ENCODE measurements around the gene IHH. TPM values are rescaled to one million over a fixed set of nuclear protein-coding genes. Genes with fewer than 3 reads are reported as not detected.

IHH gene
- total RNA-seq, 1 experiment from 2014 or later: 0.17 TPM

- no TSS peak for BruUV-seq (replicated peaks)
- Histone ChIP-seq H3K79me2 (ENCODE audit: insufficient read depth, low read length) (no peaks in the 10 kb centered on the region), H4K20me1 (ENCODE audit: insufficient read depth) (no peaks in the 10 kb centered on the region), H3K4me1 (ENCODE audit: control insufficient read depth in 1 of 2, insufficient read depth in 2 of 2, low read length in 2 of 2) (no peaks in the 10 kb centered on the region), H3K4me3 (replicated peaks in 1 of 2; ENCODE audit: low read depth in 1 of 2, low read length in 2 of 2) (no peak overlapping the region), H2AFZ (ENCODE audit: low read depth, low read length, poor library complexity, severe bottlenecking) (no peak overlapping the region), H3K9ac (ENCODE audit: low read length) (no peak overlapping the region), H3K36me3 (ENCODE audit: control insufficient read depth in 1 of 2, insufficient read depth in 2 of 2, low read length in 2 of 2) (no peaks in the 10 kb centered on the region), H3K9me2 (ENCODE audit: insufficient read depth) (no peaks in the 10 kb centered on the region), H3K4me2 (ENCODE audit: low read length) (no peak overlapping the region), H3K9me3 (ENCODE audit: control insufficient read depth in 1 of 2, insufficient read depth in 1 of 2, low read depth in 1 of 2, low read length in 2 of 2) (no peaks in the 10 kb centered on the region), H3K27ac (ENCODE audit: low read depth, low read length) (no peak overlapping the region), H3K27me3 (ENCODE audit: insufficient read depth, low read length) (no peaks in the 10 kb centered on the region)
- ATAC-seq: no peak
- DNase-seq (ENCODE audit: low read depth, low spot score): no peak
- intact Hi-C loops (cut with micrococcal nuclease): no loop called here
- ChIA-PET POLR2A (no interaction called here), RAD21 (ENCODE audit: low non-redundant PET in 1 of 2, low total read pairs in 2 of 2, uncharacterized antibody in 2 of 2, unreplicated experiment in 2 of 2) (no interaction called here), CTCF (no interaction called here)
- no peak for TF ChIP-seq POLR2AphosphoS5 (IDR thresholded peaks at IDR 0.05; ENCODE audit: low read depth, low read length)
Measured at GRCh38 chr2:219107758-219108157, 47.0 kb upstream of the IHH start.

GRCh38 chr2:219106251-219106650 is 45.5 kb upstream of the IHH start:
- DNase-seq (ENCODE audit: low read depth, low spot score) (no peak), ATAC-seq (no peak)
- intact Hi-C loops (cut with micrococcal nuclease): no loop called here
- H3K4me1 ChIP-seq (ENCODE audit: control insufficient read depth in 1 of 2, insufficient read depth in 2 of 2, low read length in 2 of 2): no peaks in the 10 kb centered on the region
- H3K27ac ChIP-seq (ENCODE audit: low read depth, low read length): no peak overlapping the region
- RAD21 ChIA-PET (ENCODE audit: low non-redundant PET in 1 of 2, low total read pairs in 2 of 2, uncharacterized antibody in 2 of 2, unreplicated experiment in 2 of 2): no interaction called here
- no peak for TF ChIP-seq SIN3A (IDR thresholded peaks at IDR 0.05; ENCODE audit: low read depth)
- no peak for TF ChIP-seq EGR1 (IDR thresholded peaks at IDR 0.05; ENCODE audit: low read depth)
- no peak for TF ChIP-seq MAX (IDR thresholded peaks at IDR 0.05)
- no peak for TF ChIP-seq TCF7L2 (IDR thresholded peaks at IDR 0.05; ENCODE audit: borderline replicate concordance, extremely low read depth, insufficient read depth, insufficient read length)
- TF ChIP-seq RAD21 (IDR thresholded peaks at IDR 0.05; ENCODE audit: low read depth): no peak
- TF ChIP-seq FOSL1 (IDR thresholded peaks at IDR 0.05; ENCODE audit: low read depth): no peak
- no peak for TF ChIP-seq EZH2 (IDR thresholded peaks at IDR 0.05)
- TF ChIP-seq CTCF (IDR thresholded peaks at IDR 0.05 in 2 of 3, conservative IDR thresholded peaks at IDR 0.05 in 1 of 3; ENCODE audit: borderline replicate concordance in 1 of 3, insufficient read depth in 1 of 3, low read depth in 2 of 3, low read length in 2 of 3): no peak
- no peak for TF ChIP-seq SRF (IDR thresholded peaks at IDR 0.05; ENCODE audit: low read depth)
- TF ChIP-seq ZFX (IDR thresholded peaks at IDR 0.05): no peak
- no peak for TF ChIP-seq REST (IDR thresholded peaks at IDR 0.05; ENCODE audit: low read depth)
- CTCF ChIA-PET: no interaction called here
- POLR2A ChIA-PET: no interaction called here
- H4K20me1 ChIP-seq (ENCODE audit: insufficient read depth): no peaks in the 10 kb centered on the region
- no peaks in the 10 kb centered on the region for H3K36me3 ChIP-seq (ENCODE audit: control insufficient read depth in 1 of 2, insufficient read depth in 2 of 2, low read length in 2 of 2)
- no peak overlapping the region for H3K9ac ChIP-seq (ENCODE audit: low read length)
- H3K27me3 ChIP-seq (ENCODE audit: insufficient read depth, low read length): no peaks in the 10 kb centered on the region
- no peak overlapping the region for H2AFZ ChIP-seq (ENCODE audit: low read depth, low read length, poor library complexity, severe bottlenecking)
- no peaks in the 10 kb centered on the region for H3K9me2 ChIP-seq (ENCODE audit: insufficient read depth)
- H3K4me3 ChIP-seq (replicated peaks in 1 of 2; ENCODE audit: low read depth in 1 of 2, low read length in 2 of 2): no peak overlapping the region
- H3K79me2 ChIP-seq (ENCODE audit: insufficient read depth, low read length): no peaks in the 10 kb centered on the region
- BruUV-seq (replicated peaks): no TSS peak
- no peak overlapping the region for H3K4me2 ChIP-seq (ENCODE audit: low read length)
- no peaks in the 10 kb centered on the region for H3K9me3 ChIP-seq (ENCODE audit: control insufficient read depth in 1 of 2, insufficient read depth in 1 of 2, low read depth in 1 of 2, low read length in 2 of 2)
